ENCODE measurements around the gene ACO1.

Gene ACO1

GRCh38 chr9:32389365-32389764, 4.9 kb downstream of the ACO1 start:
- H3K4me3 ChIP-seq (ENCODE audit: insufficient read depth, low read length, poor library complexity, severe bottlenecking) = no peak overlapping the region
- H3K9ac ChIP-seq (ENCODE audit: low read length) = no peak overlapping the region
- H3K79me2 ChIP-seq (ENCODE audit: insufficient read depth, low read length) = no peaks in the 10 kb centered on the region
- H3K27me3 ChIP-seq (ENCODE audit: low read length) = no peaks in the 10 kb centered on the region
- H3K4me2 ChIP-seq (ENCODE audit: low read depth, low read length, poor library complexity, severe bottlenecking) = no peak overlapping the region
- H3K9me2 ChIP-seq (replicated peaks; ENCODE audit: insufficient read depth, low read length) = no peaks in the 10 kb centered on the region
- H3F3A ChIP-seq (ENCODE audit: insufficient read depth) = no peaks in the 10 kb centered on the region; the same call in 1 of the 2 replicates
- TF ChIP-seq CTCF (IDR thresholded peaks at IDR 0.05; ENCODE audit: insufficient read depth, low read length, poor library complexity, severe bottlenecking) (no peak), EZH2phosphoT487 (conservative IDR thresholded peaks at IDR 0.05; ENCODE audit: low read length) (no peak)
- H3K27ac ChIP-seq (ENCODE audit: low read depth, low read length) = no peak overlapping the region
- no peaks in the 10 kb centered on the region for H3K36me3 ChIP-seq (ENCODE audit: low read length)
- no peaks in the 10 kb centered on the region for H3K9me3 ChIP-seq (ENCODE audit: insufficient read depth, low read length)
- no peak overlapping the region for H2AFZ ChIP-seq (ENCODE audit: low read depth, low read length, severe bottlenecking)
- no peaks in the 10 kb centered on the region; the same call in 1 of the 2 replicates for H4K20me1 ChIP-seq (ENCODE audit: low read depth, low read length)

- TF ChIP-seq CTCF (IDR thresholded peaks at IDR 0.05; ENCODE audit: insufficient read depth, low read length, poor library complexity, severe bottlenecking) = no peak
- no peak for TF ChIP-seq EZH2phosphoT487 (conservative IDR thresholded peaks at IDR 0.05; ENCODE audit: low read length)
These were observed 9.5 kb downstream of the ACO1 start for GRCh38 chr9:32393911-32394310.

GRCh38 chr9:32394381-32395049, 10.1 kb downstream of the ACO1 start:
- TF ChIP-seq EZH2phosphoT487 (conservative IDR thresholded peaks at IDR 0.05; ENCODE audit: low read length) = no peak
- no peak for TF ChIP-seq CTCF (IDR thresholded peaks at IDR 0.05; ENCODE audit: insufficient read depth, low read length, poor library complexity, severe bottlenecking)
- Histone ChIP-seq H3K9ac (ENCODE audit: low read length) (no peak overlapping the region), H3K9me2 (replicated peaks; ENCODE audit: insufficient read depth, low read length) (no peaks in the 10 kb centered on the region), H4K20me1 (ENCODE audit: low read depth, low read length) (peaks cover 6% of the 10 kb centered on the region; the same call in 1 of the 2 replicates), H3K27ac (ENCODE audit: low read depth, low read length) (no peak overlapping the region), H3K36me3 (ENCODE audit: low read length) (no peaks in the 10 kb centered on the region), H3K4me2 (ENCODE audit: low read depth, low read length, poor library complexity, severe bottlenecking) (no peak overlapping the region), H3K79me2 (ENCODE audit: insufficient read depth, low read length) (no peaks in the 10 kb centered on the region), H3K9me3 (ENCODE audit: insufficient read depth, low read length) (no peaks in the 10 kb centered on the region), H2AFZ (ENCODE audit: low read depth, low read length, severe bottlenecking) (no peak overlapping the region), H3F3A (ENCODE audit: insufficient read depth) (no peaks in the 10 kb centered on the region), H3K27me3 (ENCODE audit: low read length) (no peaks in the 10 kb centered on the region), H3K4me3 (ENCODE audit: insufficient read depth, low read length, poor library complexity, severe bottlenecking) (no peak overlapping the region)

More at GRCh38 chr9:32393911-32394310, 9.5 kb downstream of the ACO1 start:
- Histone ChIP-seq H3K9me3 (ENCODE audit: insufficient read depth, low read length) (no peaks in the 10 kb centered on the region), H3K27ac (ENCODE audit: low read depth, low read length) (no peak overlapping the region), H3F3A (ENCODE audit: insufficient read depth) (no peaks in the 10 kb centered on the region), H3K4me3 (ENCODE audit: insufficient read depth, low read length, poor library complexity, severe bottlenecking) (no peak overlapping the region), H3K79me2 (ENCODE audit: insufficient read depth, low read length) (no peaks in the 10 kb centered on the region), H2AFZ (ENCODE audit: low read depth, low read length, severe bottlenecking) (no peak overlapping the region), H4K20me1 (ENCODE audit: low read depth, low read length) (peaks cover 6% of the 10 kb centered on the region; the same call in 1 of the 2 replicates), H3K4me2 (ENCODE audit: low read depth, low read length, poor library complexity, severe bottlenecking) (no peak overlapping the region), H3K9me2 (replicated peaks; ENCODE audit: insufficient read depth, low read length) (no peaks in the 10 kb centered on the region), H3K36me3 (ENCODE audit: low read length) (no peaks in the 10 kb centered on the region), H3K27me3 (ENCODE audit: low read length) (no peaks in the 10 kb centered on the region), H3K9ac (ENCODE audit: low read length) (no peak overlapping the region)
